HFFc6 (cell line): ENCODE data around the gene CENATAC. TPM values are rescaled to one million over a fixed set of nuclear protein-coding genes. Genes with fewer than 3 reads are reported as not detected.

ENCODE experiments used
- DNase-seq: peaks from one replicate; pipeline ENCODE4 v3.0.0-alpha.2; 2018
- H3K27ac Mint-ChIP-seq: 2 replicates; pipeline ENCODE4 v1.8.0; 2020; ENCODE audit warnings: mild to moderate bottlenecking, mixed read lengths
- H3K27me3 Mint-ChIP-seq: 2 replicates; pipeline ENCODE4 v1.8.0; 2021; ENCODE audit warnings: mild to moderate bottlenecking, moderate library complexity, mixed read lengths; ENCODE audit not compliant: insufficient read depth
- H3K36me3 Mint-ChIP-seq: 2 replicates; pipeline ENCODE4 v1.8.0; 2021; ENCODE audit warnings: low read depth, mixed read lengths
- H3K4me1 Mint-ChIP-seq: 2 replicates; pipeline ENCODE4 v1.8.0; 2020; ENCODE audit warnings: low read depth, mixed read lengths
- H3K4me3 Mint-ChIP-seq: 2 replicates; pipeline ENCODE4 v1.8.0; 2020; ENCODE audit warnings: mild to moderate bottlenecking, moderate library complexity, mixed read lengths
- H3K9me3 Mint-ChIP-seq: 2 replicates; pipeline ENCODE4 v1.8.0; 2020; ENCODE audit warnings: mild to moderate bottlenecking, mixed read lengths
- CTCF ChIP-seq: fragments of 200-600 bp; sonication (generic); IDR thresholded peaks from 2 replicates; pipeline ENCODE4 v1.5.0; 2021; ENCODE audit warnings: antibody characterized with exemption, mild to moderate bottlenecking
- microRNA-seq: library from miRNA; unstranded; fragments of <30 nt; microRNA quantifications from one replicate; pipeline ENCODE4, GENCODE V29; 2019
- total RNA-seq, 6 experiments: library from RNA; stranded (reverse); fragmentation: NEBNext Ultra II Directional; extraction: Animal tissue kit (Norgen Biotek cat#: 25700); gene quantifications; 2 replicates in 1 of 6; 3 replicates in 5 of 6; pipeline ENCODE4 v1.2.3, GENCODE V29; 2021

The CENATAC gene
- total RNA-seq, 6 experiments from 2014 or later: 15.5 to 19.1 (median 17.0) TPM

GRCh38 chr11:119061256-119061655 is 63.3 kb downstream of the CENATAC start:
- no peak overlapping the region; the same call in 1 of the 2 replicates for H3K27ac Mint-ChIP-seq
- DNase-seq: no peak
- no peaks in the 10 kb centered on the region for H3K9me3 Mint-ChIP-seq
- no peak for TF ChIP-seq CTCF
- H3K27me3 Mint-ChIP-seq: no peaks in the 10 kb centered on the region; the same call in 1 of the 2 replicates
- H3K4me1 Mint-ChIP-seq: peaks cover 35% of the 10 kb centered on the region
- no peaks in the 10 kb centered on the region; the same call in 1 of the 2 replicates for H3K36me3 Mint-ChIP-seq
- no peak overlapping the region for H3K4me3 Mint-ChIP-seq

- Mint-ChIP-seq H3K36me3 (peaks cover 1% of the 10 kb centered on the region; the same call in 1 of the 2 replicates), H3K27ac (peak overlapping the region; percentile 83), H3K4me3 (no peak overlapping the region), H3K4me1 (peaks cover 43% of the 10 kb centered on the region), H3K9me3 (no peaks in the 10 kb centered on the region), H3K27me3 (no peaks in the 10 kb centered on the region)
- TF ChIP-seq CTCF: no peak
- peak; percentile 58 for DNase-seq
Observed at GRCh38 chr11:119062779-119063178, 64.8 kb downstream of the CENATAC start.

GRCh38 chr11:119065369-119065768 is 67.4 kb downstream of the CENATAC start:
- peak; percentile 38 for DNase-seq
- TF ChIP-seq CTCF: peak; percentile 71
- H3K27me3 Mint-ChIP-seq: peaks cover 1% of the 10 kb centered on the region; the same call in 1 of the 2 replicates
- H3K27ac Mint-ChIP-seq: no peak overlapping the region; the same call in 1 of the 2 replicates
- H3K9me3 Mint-ChIP-seq: no peaks in the 10 kb centered on the region
- H3K36me3 Mint-ChIP-seq: peaks cover 9% of the 10 kb centered on the region; the same call in 1 of the 2 replicates
- no peak overlapping the region for H3K4me3 Mint-ChIP-seq
- H3K4me1 Mint-ChIP-seq: peaks cover 40% of the 10 kb centered on the region

Small RNA genes within 50 kb of the gene (microRNA-seq; reads per million reads assigned to microRNA genes)
- not detected for gene MIR3656

Other genes with a start within 250 kb of the CENATAC start
- gene DDX6, start 207.0 kb upstream of the CENATAC start, total RNA-seq: 100 to 1,000 TPM; 127 to 151 (median 133) TPM
- gene CXCR5, start 114.2 kb upstream of the CENATAC start, total RNA-seq: under 1 TPM in 1 of 6 experiments, not detected in 5; 0.06 TPM
- gene BCL9L, start 72.2 kb upstream of the CENATAC start, total RNA-seq: 100 to 1,000 TPM; 120 to 135 (median 127) TPM
- gene UPK2, start 41.8 kb upstream of the CENATAC start, total RNA-seq: under 1 TPM in 4 of 6 experiments, not detected in 2; 0.19 to 0.83 (median 0.29) TPM
- gene FOXR1, start 26.4 kb upstream of the CENATAC start, total RNA-seq: not detected
- gene RPS25, start 20.2 kb downstream of the CENATAC start, total RNA-seq: 100 to 1,000 TPM; 699 to 981 (median 857) TPM
- 10 to 100 TPM; 71.7 to 92.6 (median 81.4) TPM for gene TRAPPC4, start 20.6 kb downstream of the CENATAC start, total RNA-seq
- gene SLC37A4, start 32.7 kb downstream of the CENATAC start, total RNA-seq: 10 to 100 TPM in 3 of 6 experiments, 1 to 10 TPM in 3; 7.1 to 12.0 (median 10.3) TPM
- 100 to 1,000 TPM; 141 to 180 (median 163) TPM for gene HYOU1, start 59.1 kb downstream of the CENATAC start, total RNA-seq
- 10 to 100 TPM; 27.4 to 31.4 (median 27.8) TPM for gene VPS11, start 69.7 kb downstream of the CENATAC start, total RNA-seq
- 10 to 100 TPM; 31.1 to 45.6 (median 41.9) TPM for gene HMBS, start 86.7 kb downstream of the CENATAC start, total RNA-seq
- 10 to 100 TPM; 40.5 to 52.5 (median 49.1) TPM for gene DPAGT1, start 103.7 kb downstream of the CENATAC start, total RNA-seq
- 10 to 100 TPM; 10.0 to 13.5 (median 10.8) TPM for gene C2CD2L, start 109.2 kb downstream of the CENATAC start, total RNA-seq
- 10 to 100 TPM in 4 of 6 experiments, 1 to 10 TPM in 2; 9.9 to 13.4 (median 11.3) TPM for gene HINFP, start 123.4 kb downstream of the CENATAC start, total RNA-seq
- gene ABCG4, start 150.9 kb downstream of the CENATAC start, total RNA-seq: under 1 TPM; 0.05 to 0.50 (median 0.18) TPM
- 10 to 100 TPM; 11.8 to 14.5 (median 12.9) TPM for gene NLRX1, start 170.6 kb downstream of the CENATAC start, total RNA-seq
- gene NHERF4, start 187.3 kb downstream of the CENATAC start, total RNA-seq: not detected
- gene CBL, start 208.2 kb downstream of the CENATAC start, total RNA-seq: 10 to 100 TPM; 24.2 to 31.2 (median 26.1) TPM